ENCODE results near the gene CAPZA1. TPM values are rescaled to one million over a fixed set of nuclear protein-coding genes. Genes with fewer than 3 reads are reported as not detected.

Gene CAPZA1
- total and polyA plus RNA-seq, 10 of the 15 experiments (the other 5 are each of a cell fraction or from before 2014, with no cell fraction given): 187 to 886 (median 278) TPM

- no TSS peak for BruUV-seq (replicated peaks)
- H3K27ac ChIP-seq (ENCODE audit: control insufficient read depth, insufficient read depth): peak overlapping the region; percentile 81
- DNase-seq (ENCODE audit: low read depth, low spot score) (no peak), FAIRE-seq (no peak), ATAC-seq (peak; percentile 73)
- H3K9me3 ChIP-seq (replicated peaks; ENCODE audit: control insufficient read depth, insufficient read depth, low read length): no peaks in the 10 kb centered on the region
- H3K79me2 ChIP-seq (ENCODE audit: control insufficient read depth, insufficient read depth, low read length): peaks cover 17% of the 10 kb centered on the region
- in situ Hi-C loops (cut with MboI) (no loop called here), intact Hi-C loops (cut with micrococcal nuclease; ENCODE audit: unreplicated experiment) (loop anchor here (1.0 to 2.0 kb wide), 2 partner anchors 30 to 56 kb away; partner anchors contain the start of genes CAPZA1 and ST7L)
- ChIA-PET CTCF (interaction anchor here (0.6 to 6.2 kb wide), 22 partner anchors 10 to 284 kb away, joined by 3 to 33 read pairs (median 4); partner anchors contain the start of genes PPM1J and RHOC), POLR2A (interaction anchor here (0.7 to 2.0 kb wide), 11 partner anchors 20 to 284 kb away, joined by 3 to 21 read pairs (median 5); partner anchors contain the start of genes CAPZA1 and ST7L), SMC1A (ENCODE audit: uncharacterized antibody, unreplicated experiment) (interaction anchor here (0.6 to 3.9 kb wide), 12 partner anchors 11 to 281 kb away, joined by 3 to 28 read pairs (median 6); partner anchors contain the start of genes PPM1J, RHOC and ST7L), RAD21 (ENCODE audit: unreplicated experiment) (interaction anchor here (0.7 to 4.8 kb wide), 15 partner anchors 14 to 284 kb away, joined by 3 to 42 read pairs (median 5); partner anchors contain the start of genes CAPZA1, CTTNBP2NL, PPM1J and ST7L)
- H3K36me3 ChIP-seq (ENCODE audit: control insufficient read depth in 2 of 2, insufficient read depth in 2 of 2, low read length in 1 of 2): no peaks in the 10 kb centered on the region; a peak in 1 of 4 replicates
- H3K9ac ChIP-seq (ENCODE audit: control insufficient read depth, insufficient read depth, low read length): peak overlapping the region; percentile 75
- no peaks in the 10 kb centered on the region for H4K20me1 ChIP-seq (ENCODE audit: control insufficient read depth, insufficient read depth)
- H2AFZ ChIP-seq (ENCODE audit: control insufficient read depth, low read depth, low read length): peak overlapping the region; percentile 83
- peak overlapping the region; percentile 93 for H3K4me2 ChIP-seq (ENCODE audit: control insufficient read depth, insufficient read depth)
- peak overlapping the region; percentile 86 for H3K4me3 ChIP-seq
- H3K27me3 ChIP-seq (replicated peaks in 1 of 2; ENCODE audit: control insufficient read depth in 2 of 2, insufficient read depth in 2 of 2, low read length in 1 of 2): no peaks in the 10 kb centered on the region
- peaks cover 9% of the 10 kb centered on the region for H3K4me1 ChIP-seq (ENCODE audit: control insufficient read depth, insufficient read depth, low read length)
- WGBS (ENCODE audit: insufficient coverage, insufficient replicate concordance, low lambda C conversion rate, missing lambda C conversion rate): 7% methylated on average over 53 of the region's 68 CpGs
- TF ChIP-seq ZBED1 (IDR thresholded peaks at IDR 0.05; ENCODE audit: borderline replicate concordance) (no peak), ETV6 (conservative IDR thresholded peaks at IDR 0.05 in 1 of 2, IDR thresholded peaks at IDR 0.05 in 1 of 2; ENCODE audit: borderline replicate concordance in 1 of 2, low read depth in 1 of 2) (peak in 1 of 2 experiments; percentile 18; a peak in 1 of 4 replicates), CBX5 (IDR thresholded peaks at IDR 0.05; ENCODE audit: low read depth) (no peak), NR2C1 (IDR thresholded peaks at IDR 0.05) (peak; percentile 18; the same call in 1 of the 2 replicates), KLF5 (IDR thresholded peaks at IDR 0.05; ENCODE audit: partially characterized antibody) (peak; percentile 23), REST (IDR thresholded peaks at IDR 0.05; ENCODE audit: low read depth, low read length) (no peak), DPF2 (IDR thresholded peaks at IDR 0.05) (peak; percentile 63; the same call in 1 of the 2 replicates), TBL1XR1 (IDR thresholded peaks at IDR 0.05; ENCODE audit: low read depth, low read length) (no peak), RAD21 (IDR thresholded peaks at IDR 0.05; ENCODE audit: insufficient read depth, low read depth, low read length) (no peak), CEBPZ (IDR thresholded peaks at IDR 0.05; ENCODE audit: low read depth, low read length) (no peak), CBFB (IDR thresholded peaks at IDR 0.05; ENCODE audit: low read depth) (no peak), CTCF (IDR thresholded peaks at IDR 0.05 in 2 of 3, conservative IDR thresholded peaks at IDR 0.05 in 1 of 3; ENCODE audit: control insufficient read depth in 2 of 3, extremely low read depth in 1 of 3, insufficient read depth in 1 of 3, low read depth in 3 of 3, low read length in 3 of 3) (peak in 2 of 3 experiments; percentile 1 to 17; a peak in 1 of 6 replicates), CREB1 (IDR thresholded peaks at IDR 0.05; ENCODE audit: low read depth) (no peak)
Observed at GRCh38 chr1:112674986-112675727, 55.5 kb downstream of the CAPZA1 start.
